Coronary artery (tissue), 2 donors: ENCODE results near the gene PCGF1.
"Not testable (repeated sequence)": the region's sequence is repeated elsewhere in the genome, so short reads cannot be mapped to it uniquely, and the experiment has no call there.

ENCODE experiments used
- DNase-seq: peaks from one replicate; pipeline ENCODE4 v3.0.0-alpha.2; 2017; ENCODE audit warnings: low spot score
- H3K27ac ChIP-seq, 2 donors: fragments of 200-600 bp; sonication (generic); one replicate each; pipeline ENCODE4 v1.5.1; 2016 to 2019
- H3K4me3 ChIP-seq: fragments of 200-600 bp; sonication (generic); 2 replicates; pipeline ENCODE4 v1.5.1; 2016; ENCODE audit warnings: mild to moderate bottlenecking, moderate library complexity
- TF ChIP-seq, protein P1 (sequence below): fragments of 200-600 bp; sonication (generic); IDR thresholded peaks from one replicate; pipeline ENCODE4 v1.5.1; 2019; ENCODE audit warnings: antibody characterized with exemption

PCGF1 gene

DNA sequence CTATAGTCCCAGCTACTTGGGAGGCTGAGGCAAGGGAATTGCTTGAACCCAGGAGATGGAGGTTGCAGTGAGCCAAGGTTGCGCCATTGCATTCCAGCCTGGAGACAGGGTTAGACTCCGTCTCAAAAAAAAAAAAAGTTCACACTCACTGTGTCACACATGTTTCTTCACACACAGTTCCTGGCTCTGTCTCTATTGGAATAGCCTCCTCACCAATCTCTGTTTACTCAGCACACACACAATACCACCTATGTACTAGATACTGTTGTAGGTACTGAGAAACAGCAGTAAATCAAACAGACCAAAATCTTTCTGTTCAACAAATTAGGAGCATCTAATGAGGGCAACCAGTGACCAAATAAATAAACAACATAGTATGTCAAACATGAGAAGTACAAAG, 21.4 kb downstream of the PCGF1 start:
- TF ChIP-seq, protein P1, sequence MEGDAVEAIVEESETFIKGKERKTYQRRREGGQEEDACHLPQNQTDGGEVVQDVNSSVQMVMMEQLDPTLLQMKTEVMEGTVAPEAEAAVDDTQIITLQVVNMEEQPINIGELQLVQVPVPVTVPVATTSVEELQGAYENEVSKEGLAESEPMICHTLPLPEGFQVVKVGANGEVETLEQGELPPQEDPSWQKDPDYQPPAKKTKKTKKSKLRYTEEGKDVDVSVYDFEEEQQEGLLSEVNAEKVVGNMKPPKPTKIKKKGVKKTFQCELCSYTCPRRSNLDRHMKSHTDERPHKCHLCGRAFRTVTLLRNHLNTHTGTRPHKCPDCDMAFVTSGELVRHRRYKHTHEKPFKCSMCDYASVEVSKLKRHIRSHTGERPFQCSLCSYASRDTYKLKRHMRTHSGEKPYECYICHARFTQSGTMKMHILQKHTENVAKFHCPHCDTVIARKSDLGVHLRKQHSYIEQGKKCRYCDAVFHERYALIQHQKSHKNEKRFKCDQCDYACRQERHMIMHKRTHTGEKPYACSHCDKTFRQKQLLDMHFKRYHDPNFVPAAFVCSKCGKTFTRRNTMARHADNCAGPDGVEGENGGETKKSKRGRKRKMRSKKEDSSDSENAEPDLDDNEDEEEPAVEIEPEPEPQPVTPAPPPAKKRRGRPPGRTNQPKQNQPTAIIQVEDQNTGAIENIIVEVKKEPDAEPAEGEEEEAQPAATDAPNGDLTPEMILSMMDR, result no peak
- DNase-seq, result no peak
- Histone ChIP-seq H3K4me3 (no peak overlapping the region), H3K27ac (no peak overlapping the region)

DNA sequence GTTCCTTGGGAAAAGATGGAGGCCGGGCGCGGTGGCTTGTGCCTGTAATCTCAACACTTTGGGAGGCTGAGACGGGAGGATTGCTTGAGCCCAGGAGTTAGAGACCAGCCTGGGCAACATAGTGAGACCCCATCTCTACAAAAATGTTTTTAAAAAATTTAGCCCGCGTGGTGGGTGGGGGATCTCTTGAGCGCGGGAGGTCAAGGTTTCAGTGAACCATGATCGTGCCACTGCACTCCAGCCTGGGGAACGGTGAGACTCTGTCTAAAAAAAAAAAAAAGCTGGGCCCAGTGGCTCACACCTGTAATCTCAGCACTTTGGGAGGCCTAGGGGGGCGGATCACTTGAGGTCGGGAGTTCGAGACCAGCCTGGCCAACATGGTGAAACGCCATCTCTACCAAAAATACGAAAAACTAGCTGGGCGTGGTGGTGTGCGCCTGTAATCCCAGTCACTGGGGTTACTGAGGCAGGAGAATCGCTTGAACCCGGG, 23.8 kb downstream of the PCGF1 start:
- Histone ChIP-seq H3K27ac (peak overlapping the region; percentile 86 to 96), H3K4me3 (peak overlapping the region; percentile 80)
- not testable (repeated sequence) for DNase-seq

DNA sequence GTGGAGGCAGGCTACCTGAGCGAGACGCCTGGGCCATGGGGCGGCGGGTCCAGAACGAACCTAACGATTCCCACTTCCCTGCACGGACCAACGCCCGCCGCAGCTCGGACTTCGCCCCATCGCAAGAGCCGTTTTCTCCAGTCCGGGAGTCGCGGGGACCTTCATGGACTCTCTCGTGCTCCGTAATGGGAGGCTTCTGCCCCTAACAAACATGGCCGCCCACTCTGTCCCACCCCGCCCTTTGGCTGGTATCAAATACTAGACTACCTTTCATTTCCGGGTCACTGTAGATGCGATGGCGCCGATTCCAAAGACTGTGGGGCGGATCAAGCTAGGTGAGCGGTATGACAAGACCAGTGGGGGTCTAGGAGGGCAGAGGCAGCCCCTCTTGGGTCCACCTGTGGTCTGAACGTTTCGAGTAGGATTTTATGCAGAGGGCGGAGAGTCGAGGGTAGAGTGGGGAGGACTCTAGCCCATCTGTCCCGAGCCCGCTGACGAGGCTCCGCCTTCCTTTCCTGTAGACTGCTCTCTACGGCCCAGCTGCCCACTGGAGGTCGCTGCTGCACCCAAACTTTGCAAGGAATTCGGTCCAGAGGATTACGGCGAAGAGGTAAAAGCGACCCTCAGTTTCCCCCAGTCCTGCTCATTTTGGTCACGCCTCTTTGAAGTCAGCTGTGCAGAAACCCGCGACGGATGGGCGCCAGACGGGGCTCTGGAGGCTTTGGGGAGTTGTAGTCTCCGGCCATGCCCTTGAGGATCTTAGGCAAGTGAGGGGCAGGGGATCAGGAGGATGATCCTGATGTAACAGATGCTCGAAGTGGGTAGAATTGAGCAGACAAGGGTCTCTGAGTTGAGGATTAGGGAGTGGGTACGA, 24.5 kb downstream of the PCGF1 start, which contains the start of the genes CCDC142 and TTC31:
TSS of gene CCDC142 (minus strand) at position 198 of the 874 bp plus-strand sequence. CDS start at position 37, 161 bp downstream.
TSS of gene TTC31 (plus strand) at position 281 of the 874 bp plus-strand sequence. CDS start at position 296, 15 bp downstream.
- TF ChIP-seq, protein P1, result peak; percentile 77
- peak within 1 kb of the TSS; percentile 80 for H3K4me3 ChIP-seq
- H3K27ac ChIP-seq, result peak within 1 kb of the TSS; percentile 86 to 96
- peak; percentile 97 for DNase-seq

DNA sequence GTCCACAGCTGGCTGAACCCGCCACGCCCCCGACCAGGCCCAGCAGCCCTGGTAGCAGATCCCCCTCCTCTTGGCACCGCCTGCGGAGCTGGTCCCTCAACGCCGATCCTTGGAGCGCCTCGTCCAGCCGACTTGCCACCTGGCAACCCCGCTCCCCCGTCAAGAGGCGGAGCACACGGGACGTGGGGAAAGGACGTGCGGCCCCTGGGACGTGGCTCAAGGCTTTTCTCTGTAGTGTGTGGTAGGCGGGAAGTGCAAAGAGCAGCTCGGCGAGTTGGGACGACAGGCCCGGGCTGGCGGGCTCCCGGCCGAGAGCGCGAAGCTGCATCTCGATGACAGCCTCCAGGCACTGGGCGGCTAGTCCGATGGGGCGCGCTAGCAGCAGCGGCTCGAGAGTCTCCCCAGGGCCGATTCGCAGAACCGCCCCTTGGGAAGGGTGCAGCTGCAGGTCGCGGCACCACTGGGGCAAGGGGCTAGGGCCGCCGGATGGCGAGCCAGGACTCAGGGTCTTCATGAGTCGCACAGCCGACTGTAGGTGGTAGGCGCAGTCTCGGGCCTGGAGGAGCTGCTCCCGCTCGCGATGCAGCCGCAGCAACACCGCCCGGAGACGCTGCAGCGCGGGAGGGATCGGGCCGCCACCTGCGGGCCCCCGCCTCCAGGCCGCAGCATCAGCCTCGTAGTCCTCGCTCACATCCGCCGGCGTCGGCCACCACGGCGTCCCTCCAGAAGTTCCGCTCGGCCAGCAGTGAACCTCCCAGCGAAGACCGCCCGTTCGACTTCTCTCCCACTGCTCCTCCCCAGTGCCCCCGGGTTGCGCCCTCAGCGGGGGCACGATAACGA, 25.3 kb downstream of the PCGF1 start:
- Histone ChIP-seq H3K4me3 (peak overlapping the region; percentile 80), H3K27ac (peak overlapping the region; percentile 86 to 96)
- no peak for DNase-seq
- TF ChIP-seq, protein P1, result no peak

DNA sequence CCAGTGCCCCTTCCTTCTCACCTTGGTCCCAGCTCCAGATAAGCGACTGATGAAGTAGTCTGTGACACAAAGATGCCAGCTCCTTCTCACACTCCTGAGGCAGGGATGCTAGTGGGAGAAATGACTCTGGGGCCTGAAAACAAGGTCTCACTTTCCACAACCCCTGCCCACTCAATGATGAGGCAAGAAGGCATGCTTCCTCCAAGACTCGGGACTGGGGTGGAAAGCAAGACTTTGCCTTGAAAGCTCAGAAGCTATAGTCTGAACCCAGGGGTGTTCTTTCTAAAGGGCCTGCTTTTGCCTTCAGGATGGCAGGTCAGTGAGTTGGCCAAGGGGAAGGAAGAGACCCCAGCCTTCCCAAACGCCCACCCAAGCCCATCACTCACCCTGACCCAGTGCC, 26.1 kb downstream of the PCGF1 start:
- no peak for DNase-seq
- H3K27ac ChIP-seq, result no peak overlapping the region
- TF ChIP-seq, protein P1, result no peak
- peak overlapping the region; percentile 80 for H3K4me3 ChIP-seq

DNA sequence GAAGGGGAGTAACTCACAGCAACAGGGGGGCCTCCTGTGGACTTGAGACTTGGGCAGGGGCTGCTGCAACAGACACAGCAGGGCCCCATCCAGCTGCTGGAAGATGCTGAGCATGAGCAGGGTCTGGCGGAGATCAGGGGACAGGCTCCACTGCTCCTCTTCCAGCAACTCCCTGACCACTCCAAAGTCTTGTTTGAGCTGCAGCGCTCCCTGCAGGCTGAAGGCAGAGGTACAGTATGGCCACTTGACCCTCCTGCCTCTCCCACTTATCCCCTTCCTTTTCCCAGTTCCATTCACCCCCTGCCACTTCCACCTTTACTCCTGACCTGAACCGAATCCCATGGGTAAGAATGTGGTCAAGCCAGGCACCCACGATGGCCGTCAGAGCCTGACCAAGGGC, 32.6 kb downstream of the PCGF1 start:
- Histone ChIP-seq H3K27ac (no peak overlapping the region), H3K4me3 (no peak overlapping the region)
- DNase-seq, result no peak
- TF ChIP-seq, protein P1, result no peak

DNA sequence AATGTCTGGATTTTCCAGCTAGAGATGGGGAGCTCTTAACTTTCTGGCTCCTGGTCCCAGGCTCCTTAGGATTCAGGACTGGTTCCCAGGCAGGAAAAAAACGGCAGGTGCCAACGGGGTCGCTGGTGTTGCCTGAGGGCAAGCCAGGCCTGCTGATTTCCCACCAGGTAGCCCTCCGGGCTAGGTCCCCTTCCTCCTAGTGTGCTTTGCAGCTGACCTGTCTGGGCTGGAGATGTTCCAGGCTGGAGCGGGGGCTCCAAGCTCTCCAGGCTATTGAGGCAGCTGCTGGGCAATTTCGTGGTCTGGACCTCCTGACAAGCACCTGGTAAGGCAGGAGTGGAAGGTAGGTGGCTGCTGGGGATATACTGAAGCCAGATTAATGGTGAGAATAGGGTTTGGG, 33.0 kb downstream of the PCGF1 start:
- Histone ChIP-seq H3K27ac (no peak overlapping the region), H3K4me3 (no peak overlapping the region)
- no peak for DNase-seq
- TF ChIP-seq, protein P1, result no peak
